CD14-positive monocyte (primary cell): ENCODE results near the gene ADAM22. TPM values are rescaled to one million over a fixed set of nuclear protein-coding genes. Genes with fewer than 3 reads are reported as not detected.

ENCODE experiments used
- DNase-seq, 3 donors: peaks; one replicate each; pipeline ENCODE4 v3.0.0-alpha.2; 2011 to 2022
- H2AFZ ChIP-seq: 2 replicates; pipeline ENCODE4 v1.6.0; 2012; ENCODE audit warnings: mild to moderate bottlenecking, low read depth, low read length, inconsistent platforms; ENCODE audit not compliant: insufficient read depth, poor library complexity, severe bottlenecking
- H3K27ac ChIP-seq, 2 donors: 1 replicate in 1 of 2; 2 replicates in 1 of 2; pipeline ENCODE4 v1.5.1; 2012 to 2013; ENCODE audit warnings: low read length in 2 of 2, control low read depth in 1 of 2, inconsistent platforms in 1 of 2, low read depth in 1 of 2, mild to moderate bottlenecking in 1 of 2
- H3K27me3 ChIP-seq, 2 donors: one replicate each; pipeline versions ENCODE4 v1.6.0 to v1.6.1; 2011 to 2013; ENCODE audit warnings: low read length in 2 of 2; ENCODE audit not compliant: control insufficient read depth in 2 of 2, insufficient read depth in 2 of 2
- H3K36me3 ChIP-seq, 2 donors: replicated peaks in 1 of 2; 1 replicate in 1 of 2; 2 replicates in 1 of 2; pipeline versions ENCODE4 v1.5.1 to v1.6.1; 2012 to 2013; ENCODE audit warnings: low read length in 2 of 2, control low read depth in 1 of 2, inconsistent platforms in 1 of 2, mild to moderate bottlenecking in 1 of 2; ENCODE audit not compliant: insufficient read depth in 2 of 2, control insufficient read depth in 1 of 2
- H3K4me1 ChIP-seq, 2 donors: 1 replicate in 1 of 2; 2 replicates in 1 of 2; pipeline versions ENCODE4 v1.5.1 to v1.6.1; 2012 to 2013; ENCODE audit warnings: low read length in 2 of 2, control low read depth in 1 of 2, inconsistent platforms in 1 of 2, mild to moderate bottlenecking in 1 of 2, moderate library complexity in 1 of 2; ENCODE audit not compliant: insufficient read depth in 2 of 2, control insufficient read depth in 1 of 2
- H3K4me2 ChIP-seq: replicated peaks from 2 replicates; pipeline ENCODE3; 2012; ENCODE audit warnings: low read length, moderate library complexity, mild to moderate bottlenecking; ENCODE audit not compliant: poor library complexity, severe bottlenecking; ENCODE audit errors: extremely low read depth
- H3K4me3 ChIP-seq, 3 experiments: fragments of 200-600 bp in 1 of 3; sonication (generic) in 1 of 3; replicated peaks in 1 of 3; 1 replicate in 2 of 3; 2 replicates in 1 of 3; pipeline ENCODE4 v1.5.1; 2011 to 2013; ENCODE audit warnings: low read length in 3 of 3, mild to moderate bottlenecking in 3 of 3, control low read depth in 2 of 3, low read depth in 2 of 3, inconsistent platforms in 1 of 3, moderate library complexity in 1 of 3
- H3K79me2 ChIP-seq: 2 replicates; pipeline ENCODE4 v1.6.0; 2012; ENCODE audit warnings: mild to moderate bottlenecking, control low read depth, inconsistent platforms, low read length, moderate library complexity; ENCODE audit not compliant: insufficient read depth
- H3K9ac ChIP-seq: 2 replicates; pipeline ENCODE4 v1.6.0; 2017; ENCODE audit warnings: low read length, mild to moderate bottlenecking; ENCODE audit not compliant: insufficient read depth, poor library complexity, severe bottlenecking
- H3K9me3 ChIP-seq, 2 donors: replicated peaks in 1 of 2; 1 replicate in 1 of 2; 2 replicates in 1 of 2; pipeline versions ENCODE4 v1.5.1 to v1.6.1; 2012 to 2013; ENCODE audit warnings: low read length in 2 of 2, control low read depth in 1 of 2; ENCODE audit not compliant: control insufficient read depth in 1 of 2, insufficient read depth in 1 of 2
- H4K20me1 ChIP-seq: 2 replicates; pipeline ENCODE4 v1.6.0; 2012; ENCODE audit warnings: mild to moderate bottlenecking, low read length, control low read depth, moderate library complexity; ENCODE audit not compliant: insufficient read depth
- H3K27ac Mint-ChIP-seq, 7 donors: one replicate each; pipeline ENCODE4 v1.8.0; 2020; ENCODE audit warnings: mild to moderate bottlenecking in 7 of 7, mixed read lengths in 7 of 7, moderate library complexity in 6 of 7, inconsistent platforms in 2 of 7
- H3K27me3 Mint-ChIP-seq, 3 donors: one replicate each; pipeline ENCODE4 v1.8.0; 2021 to 2022; ENCODE audit warnings: low read depth in 3 of 3, mild to moderate bottlenecking in 3 of 3, mixed read lengths in 3 of 3, moderate library complexity in 3 of 3, inconsistent platforms in 1 of 3
- H3K36me3 Mint-ChIP-seq, 2 donors: one replicate each; pipeline ENCODE4 v1.8.0; 2020; ENCODE audit warnings: mixed read lengths in 2 of 2, inconsistent platforms in 1 of 2, mild to moderate bottlenecking in 1 of 2
- H3K4me1 Mint-ChIP-seq: one replicate; pipeline ENCODE4 v1.8.0; 2020; ENCODE audit warnings: mild to moderate bottlenecking, mixed read lengths
- H3K4me3 Mint-ChIP-seq, 2 donors: one replicate each; pipeline ENCODE4 v1.8.0; 2020; ENCODE audit warnings: mild to moderate bottlenecking in 2 of 2, mixed read lengths in 2 of 2, moderate library complexity in 1 of 2
- H3K9me3 Mint-ChIP-seq, 7 donors: one replicate each; pipeline ENCODE4 v1.8.0; 2020 to 2022; ENCODE audit warnings: mixed read lengths in 7 of 7, mild to moderate bottlenecking in 6 of 7, moderate library complexity in 6 of 7, inconsistent platforms in 2 of 7
- CTCF ChIP-seq: fragments of 200-600 bp; IDR thresholded peaks from one replicate; pipeline ENCODE4 v1.8.0; 2022; ENCODE audit warnings: antibody characterized with exemption, mild to moderate bottlenecking
- WGBS: methylation state at CpG from one replicate; pipeline ENCODE4 v1.1.5; 2013; ENCODE audit warnings: missing lambda C conversion rate; ENCODE audit not compliant: insufficient coverage; 5-methylcytosine and 5-hydroxymethylcytosine counted together
- intact Hi-C, 2 donors: fragments of 100-400 bp; cut with micrococcal nuclease; formaldehyde crosslinking; loops; one replicate each; pipeline versions ENCODE4 v1.15.0 to v1.15.1; 2023
- polyA plus RNA-seq, 3 donors: library from polyadenylated mRNA; depleted of rRNA in 1 of 3; unstranded in 2 of 3; stranded (reverse) in 1 of 3; fragments of 300-500 nt in 2 of 3; fragments of >200 nt in 1 of 3; fragmentation: Illumina TruSeq in 2 of 3; gene quantifications; 1 replicate in 2 of 3; 2 replicates in 1 of 3; pipeline ENCODE4 v1.2.3, GENCODE V29; 2012 to 2021

ADAM22 gene
- polyA plus RNA-seq, 3 donors: 0.01 to 0.17 TPM; not detected in 1

GRCh38 chr7:88140947-88141346, 206.9 kb downstream of the ADAM22 start:
- H3K9me3 Mint-ChIP-seq: peaks cover 0 to 5% (median 0%) of the 10 kb centered on the region in 7 donors

DNA sequence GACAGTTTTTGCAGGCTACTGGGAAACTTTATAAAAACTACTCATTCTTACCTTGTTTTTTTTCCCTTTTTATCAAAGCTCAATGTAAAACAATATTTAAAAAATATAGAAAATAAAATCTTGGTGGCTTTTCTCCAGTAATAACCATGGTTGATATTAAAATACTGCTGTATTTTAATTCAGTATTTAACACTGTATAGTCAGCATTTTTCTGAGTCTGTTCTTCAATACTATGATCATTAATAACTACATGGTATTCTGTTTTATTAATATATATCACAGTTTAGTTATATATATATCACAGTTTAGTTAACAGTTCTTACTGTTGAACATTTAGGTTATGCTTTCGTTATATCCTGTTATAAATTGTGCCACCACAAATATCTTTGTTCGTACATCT, 207.4 kb downstream of the ADAM22 start:
- Histone ChIP-seq H2AFZ (no peak overlapping the region), H3K9ac (no peak overlapping the region), H3K4me2 (no peak overlapping the region), H3K36me3 (no peaks in the 10 kb centered on the region), H3K4me1 (no peaks in the 10 kb centered on the region), H3K9me3 (no peaks in the 10 kb centered on the region), H3K27me3 (no peaks in the 10 kb centered on the region), H3K79me2 (no peaks in the 10 kb centered on the region), H3K27ac (no peak overlapping the region), H3K4me3 (no peak overlapping the region), H4K20me1 (no peaks in the 10 kb centered on the region)
- DNase-seq: no peak
- Mint-ChIP-seq H3K27ac (no peak overlapping the region), H3K4me1 (no peaks in the 10 kb centered on the region), H3K36me3 (no peaks in the 10 kb centered on the region), H3K4me3 (no peak overlapping the region), H3K9me3 (peaks cover 0 to 5% (median 0%) of the 10 kb centered on the region in 7 donors), H3K27me3 (no peaks in the 10 kb centered on the region)
- no peak for TF ChIP-seq CTCF
- intact Hi-C loops: no loop called here
- no CpG with 5 or more reads among the region's 2 CpGs for WGBS

More at GRCh38 chr7:88140947-88141346, 206.9 kb downstream of the ADAM22 start:
- no peak overlapping the region for H2AFZ ChIP-seq
- TF ChIP-seq CTCF: no peak
- WGBS: 17% methylated on average over 1 of the region's 2 CpGs
- Mint-ChIP-seq H3K36me3 (no peaks in the 10 kb centered on the region), H3K4me1 (no peaks in the 10 kb centered on the region), H3K4me3 (no peak overlapping the region), H3K27ac (no peak overlapping the region), H3K27me3 (no peaks in the 10 kb centered on the region)
- H3K9ac ChIP-seq: no peak overlapping the region
- no peaks in the 10 kb centered on the region for H4K20me1 ChIP-seq
- no peaks in the 10 kb centered on the region for H3K79me2 ChIP-seq
- intact Hi-C loops: no loop called here
- H3K4me2 ChIP-seq: no peak overlapping the region
- H3K27me3 ChIP-seq: no peaks in the 10 kb centered on the region
- no peaks in the 10 kb centered on the region for H3K36me3 ChIP-seq
- H3K4me3 ChIP-seq: no peak overlapping the region
- H3K9me3 ChIP-seq: no peaks in the 10 kb centered on the region
- H3K4me1 ChIP-seq: no peaks in the 10 kb centered on the region
- DNase-seq: no peak
- no peak overlapping the region for H3K27ac ChIP-seq
